Mucosa of descending colon (tissue), 3 donors: ENCODE measurements around the gene CACNA1C. TPM values are rescaled to one million over a fixed set of nuclear protein-coding genes. Genes with fewer than 3 reads are reported as not detected.

Experiments used
- ATAC-seq: fragments of 200-7000 bp; cut with Tn5 transposase; one replicate; pipeline ENCODE4 v1.9.1; 2020; ENCODE audit warnings: mild to moderate bottlenecking, moderate library complexity
- DNase-seq, 3 donors: peaks; one replicate each; pipeline ENCODE4 v3.0.0-alpha.2; 2020
- H3K36me3 ChIP-seq: fragments of 200-600 bp; one replicate; pipeline ENCODE4 v1.8.0; 2021; ENCODE audit warnings: low read depth, mild to moderate bottlenecking
- H3K4me1 ChIP-seq: fragments of 200-600 bp; one replicate; pipeline ENCODE4 v1.8.0; 2021; ENCODE audit warnings: low read depth, mild to moderate bottlenecking
- H3K4me3 ChIP-seq: fragments of 200-600 bp; one replicate; pipeline ENCODE4 v1.8.0; 2021; ENCODE audit warnings: mild to moderate bottlenecking
- H3K9me3 ChIP-seq: fragments of 200-600 bp; one replicate; pipeline ENCODE4 v1.8.0; 2021; ENCODE audit warnings: mild to moderate bottlenecking
- CTCF ChIP-seq: fragments of 200-600 bp; IDR thresholded peaks from one replicate; pipeline ENCODE4 v1.8.0; 2022; ENCODE audit warnings: antibody characterized with exemption, mild to moderate bottlenecking
- intact Hi-C, 2 donors: fragments of 100-400 bp; cut with DNase I in 1 of 2; cut with micrococcal nuclease in 1 of 2; formaldehyde crosslinking; loops; one replicate each; pipeline versions ENCODE4 v1.11.0 to v1.11.1; 2022; cut with DNase I, micrococcal nuclease
- total RNA-seq, 3 donors: library from RNA; stranded (reverse); fragmentation: NEBNext Ultra II Directional in 2 of 3; extraction: Animal tissue kit (Norgen Biotek cat#: 25700) in 2 of 3; gene quantifications; one replicate each; pipeline versions ENCODE4 v1.2.1 to v1.2.4, GENCODE V29; 2021 to 2023
- donor health status: DM: no; HTN: no; CAD: no; lungs with moderate emphysema.
- donor health status: DM: no; HTN: no; CAD: no.
- donor health status: DM: no; HTN: yes; CAD: no.

Gene CACNA1C
- total RNA-seq, 3 donors from 2014 or later = 5.5 to 89.4 (median 9.2) TPM

- H3K36me3 ChIP-seq = no peaks in the 10 kb centered on the region
- TF ChIP-seq CTCF = no peak
- no peaks in the 10 kb centered on the region for H3K9me3 ChIP-seq
- DNase-seq (no peak), ATAC-seq (no peak)
- intact Hi-C loops = no loop called here
- no peaks in the 10 kb centered on the region for H3K4me1 ChIP-seq
- H3K4me3 ChIP-seq = no peak overlapping the region
Observed at GRCh38 chr12:2477009-2477766, 424.4 kb downstream of the CACNA1C start.

- Histone ChIP-seq H3K4me1 (no peaks in the 10 kb centered on the region), H3K4me3 (no peak overlapping the region), H3K9me3 (no peaks in the 10 kb centered on the region), H3K36me3 (no peaks in the 10 kb centered on the region)
- TF ChIP-seq CTCF = no peak
- ATAC-seq (no peak), DNase-seq (no peak)
- intact Hi-C loops = no loop called here
Observed at GRCh38 chr12:2479851-2480535, 427.2 kb downstream of the CACNA1C start.

GRCh38 chr12:2481346-2481745, 428.6 kb downstream of the CACNA1C start:
- H3K36me3 ChIP-seq = no peaks in the 10 kb centered on the region
- ATAC-seq = no peak
- TF ChIP-seq CTCF = no peak
- H3K4me3 ChIP-seq = no peak overlapping the region
- DNase-seq = no peak
- no peaks in the 10 kb centered on the region for H3K4me1 ChIP-seq
- H3K9me3 ChIP-seq = no peaks in the 10 kb centered on the region
- intact Hi-C loops = no loop called here

- no peak for TF ChIP-seq CTCF
- ATAC-seq (no peak), DNase-seq (no peak)
- H3K9me3 ChIP-seq = no peaks in the 10 kb centered on the region
- no peaks in the 10 kb centered on the region for H3K4me1 ChIP-seq
- intact Hi-C loops = no loop called here
- no peak overlapping the region for H3K4me3 ChIP-seq
- no peaks in the 10 kb centered on the region for H3K36me3 ChIP-seq
Observed at GRCh38 chr12:2481951-2482350, 429.2 kb downstream of the CACNA1C start.

GRCh38 chr12:2482938-2483660, 430.3 kb downstream of the CACNA1C start:
- intact Hi-C loops = no loop called here
- Histone ChIP-seq H3K36me3 (no peaks in the 10 kb centered on the region), H3K4me1 (no peaks in the 10 kb centered on the region), H3K9me3 (no peaks in the 10 kb centered on the region), H3K4me3 (no peak overlapping the region)
- DNase-seq (no peak), ATAC-seq (no peak)
- TF ChIP-seq CTCF = no peak
